HG02840 (cell line): ENCODE measurements around the gene SMIM35.
"Not testable (repeated sequence)": the region's sequence is repeated elsewhere in the genome, so short reads cannot be mapped to it uniquely, and the experiment has no call there.

Source experiments
- ATAC-seq: cut with Tn5 transposase; IDR thresholded peaks from one replicate; pipeline ENCODE4 v1.9.1; 2021; ENCODE audit warnings: mild to moderate bottlenecking, moderate library complexity, moderate number of reproducible peaks; ENCODE audit not compliant: unreplicated experiment, low FRiP score

SMIM35 gene

DNA sequence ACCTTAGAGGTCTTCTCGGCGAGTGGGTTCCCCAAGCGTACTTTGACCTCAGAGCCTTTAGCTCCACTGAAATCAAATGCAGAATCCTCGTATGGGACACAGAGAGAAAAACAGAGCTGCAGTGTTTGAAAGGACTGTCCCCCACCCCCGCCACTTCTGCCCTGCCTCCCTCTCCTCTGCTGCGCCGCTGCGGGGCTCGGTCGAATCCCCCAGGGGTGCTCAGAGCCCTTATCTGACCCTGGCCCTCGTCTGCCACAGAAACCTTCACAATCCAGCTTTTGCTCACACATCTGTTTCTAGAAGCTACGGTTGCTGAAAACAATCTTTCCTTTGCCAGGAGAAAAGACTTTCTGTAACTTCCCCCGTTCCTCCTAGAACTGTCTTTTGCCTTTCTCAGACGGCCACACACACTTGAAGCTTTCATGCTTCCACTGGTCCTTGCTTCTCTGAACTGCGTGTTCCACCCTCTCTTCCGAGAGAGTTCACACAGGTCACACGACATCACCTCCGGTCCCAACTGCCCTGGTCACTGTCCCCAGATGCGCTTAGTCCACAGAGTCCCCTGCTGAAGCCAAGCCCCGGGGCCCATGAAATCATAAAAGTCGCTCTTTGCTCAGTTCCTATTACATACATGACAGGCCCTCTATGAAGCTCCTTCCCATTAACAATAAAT is 3.7 kb downstream of the SMIM35 start:
- no peak for ATAC-seq

DNA sequence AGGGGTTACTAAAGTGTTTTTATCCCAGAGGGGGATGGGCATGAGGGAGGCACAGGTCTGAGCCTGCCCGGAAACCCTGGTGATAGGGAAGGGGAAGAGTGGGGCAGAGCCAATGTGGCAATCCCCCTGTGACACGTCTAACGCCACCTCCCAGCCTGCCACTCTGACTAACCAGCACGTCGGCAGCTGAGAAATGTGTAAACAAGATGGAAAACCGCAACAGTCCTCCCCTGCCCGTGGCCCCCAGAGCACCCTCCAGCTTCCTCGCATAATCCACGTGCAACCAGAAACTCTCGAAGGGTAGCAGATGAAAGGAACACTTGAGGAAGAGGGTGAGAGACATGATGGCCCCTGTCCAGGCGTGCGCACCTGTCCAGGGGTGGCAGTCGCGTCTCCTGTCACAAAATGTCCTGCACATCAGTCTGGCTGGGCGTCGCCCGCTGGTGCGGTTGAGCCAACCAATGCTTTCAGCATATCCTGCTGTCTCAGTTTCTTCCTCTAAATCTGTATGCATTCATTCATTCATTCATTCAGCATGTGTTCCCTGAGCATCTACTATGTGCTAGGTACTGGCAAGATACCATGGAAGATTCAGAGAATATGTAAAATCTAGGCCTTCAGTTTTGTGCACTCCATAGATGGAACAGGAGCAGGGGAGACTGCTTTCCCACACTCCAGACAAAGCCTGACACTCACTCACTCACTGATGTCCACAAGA is 5.4 kb downstream of the SMIM35 start:
- no peak for ATAC-seq

DNA sequence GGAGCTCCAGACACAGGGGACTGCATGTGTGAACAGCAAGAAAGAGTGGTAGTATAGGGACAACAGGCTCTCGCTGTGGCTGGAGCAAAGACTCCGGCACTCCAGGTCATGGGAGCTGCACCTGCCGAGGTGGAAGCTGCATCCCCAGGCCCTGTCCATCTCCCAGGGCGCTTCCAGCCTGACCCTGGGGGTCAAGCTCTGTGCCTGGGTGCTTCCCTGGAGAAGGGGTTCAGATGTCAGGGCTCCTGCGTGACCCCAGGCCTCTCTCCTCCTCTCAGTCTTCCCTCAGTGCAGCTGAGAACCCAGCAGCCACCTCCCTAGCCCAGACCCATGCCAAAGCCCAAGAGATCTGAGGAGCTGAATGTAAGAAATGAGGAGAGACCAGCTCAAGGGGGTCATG is 6.5 kb downstream of the SMIM35 start:
- ATAC-seq, result no peak

DNA sequence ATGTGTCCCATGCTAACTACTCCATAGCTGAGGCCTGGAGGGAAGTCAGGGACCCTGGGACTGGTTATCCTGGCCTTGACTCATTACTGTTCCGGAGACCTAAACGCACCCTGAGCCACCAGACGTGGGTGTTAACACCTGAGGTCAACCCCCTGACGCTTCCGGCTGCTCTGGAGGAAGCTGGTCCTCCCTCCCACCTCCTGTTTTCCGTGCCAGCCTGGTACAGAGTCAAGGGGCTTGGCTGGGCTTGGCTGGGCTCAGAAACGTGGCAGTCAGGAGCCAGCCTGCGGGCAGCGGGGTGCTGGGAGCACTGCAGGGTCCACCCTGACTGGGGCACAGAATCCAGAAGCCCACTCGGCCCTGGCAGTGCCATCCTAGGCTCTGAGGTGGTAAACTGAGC is 7.3 kb downstream of the SMIM35 start:
- ATAC-seq, result no peak

DNA sequence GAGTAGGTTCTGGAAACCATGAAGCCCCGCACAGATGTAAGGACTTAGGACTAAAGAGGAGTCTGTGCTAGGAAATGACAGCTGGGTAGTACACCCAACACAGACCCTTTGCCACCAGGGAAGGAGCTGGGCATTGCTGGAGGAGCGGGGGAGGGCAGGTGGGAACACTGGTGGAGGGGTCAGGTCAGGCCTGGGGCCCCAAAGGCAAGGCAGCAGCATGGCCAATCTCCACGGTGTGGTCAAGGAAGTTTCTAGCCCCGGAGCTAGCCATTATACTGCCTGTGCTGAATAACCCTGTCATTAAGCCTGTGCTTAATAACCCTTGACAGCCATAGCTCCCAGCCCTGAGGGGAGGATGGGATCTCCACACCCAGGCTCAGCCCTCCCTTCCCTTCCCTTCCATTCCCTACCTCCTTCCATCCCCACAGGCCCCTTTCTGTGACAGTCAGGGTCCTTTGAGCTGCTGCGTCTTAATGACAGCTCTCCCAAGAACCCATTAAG is 7.8 kb downstream of the SMIM35 start:
- no peak for ATAC-seq

DNA sequence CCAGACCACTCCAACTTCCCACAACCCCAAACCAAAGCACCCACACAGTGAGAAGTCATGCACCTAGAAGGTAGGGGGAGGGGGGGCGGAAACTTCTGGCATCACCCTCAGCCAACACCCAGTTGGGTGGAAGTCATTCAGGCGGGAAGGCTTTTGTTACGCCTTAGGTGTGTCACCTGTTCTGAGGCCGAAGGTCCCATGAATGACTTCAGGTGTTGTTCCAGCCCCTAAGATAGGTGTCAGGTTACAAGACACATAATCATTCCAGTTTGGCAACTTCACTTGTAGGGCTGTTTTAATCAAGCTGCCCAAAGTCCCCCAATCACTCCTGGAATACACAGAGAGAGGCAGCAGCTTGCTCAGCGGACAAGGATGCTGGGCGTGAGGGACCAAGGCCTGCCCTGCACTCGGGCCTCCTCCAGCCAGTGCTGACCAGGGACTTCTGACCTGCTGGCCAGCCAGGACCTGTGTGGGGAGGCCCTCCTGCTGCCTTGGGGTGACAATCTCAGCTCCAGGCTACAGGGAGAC is 9.9 kb downstream of the SMIM35 start, which contains the start of gene TMPRSS4:
Gene TMPRSS4 (plus strand): TSS at position 325 of the 528 bp plus-strand sequence. CDS start 225 bp downstream, outside the sequence.
- no peak for ATAC-seq

DNA sequence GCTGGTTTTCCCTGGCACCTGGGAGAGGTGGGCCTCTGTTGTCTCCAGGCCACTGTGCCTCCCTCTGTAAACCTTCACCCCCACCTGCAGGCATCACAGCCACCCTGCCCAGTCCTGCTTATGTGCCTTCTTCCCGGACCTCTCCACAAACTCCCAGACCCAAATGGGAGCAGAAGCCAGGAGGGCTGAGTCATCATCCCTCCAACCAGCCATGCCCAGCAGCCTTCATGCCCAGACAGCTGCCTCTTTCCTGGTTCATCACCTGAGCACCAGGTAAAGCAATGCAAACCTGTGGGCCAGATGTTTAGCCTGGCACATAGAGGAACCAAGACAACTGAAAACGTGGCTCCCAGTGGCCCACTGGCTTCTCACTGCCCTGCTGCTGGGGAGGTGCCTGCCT is 12.0 kb downstream of the SMIM35 start:
- no peak for ATAC-seq

DNA sequence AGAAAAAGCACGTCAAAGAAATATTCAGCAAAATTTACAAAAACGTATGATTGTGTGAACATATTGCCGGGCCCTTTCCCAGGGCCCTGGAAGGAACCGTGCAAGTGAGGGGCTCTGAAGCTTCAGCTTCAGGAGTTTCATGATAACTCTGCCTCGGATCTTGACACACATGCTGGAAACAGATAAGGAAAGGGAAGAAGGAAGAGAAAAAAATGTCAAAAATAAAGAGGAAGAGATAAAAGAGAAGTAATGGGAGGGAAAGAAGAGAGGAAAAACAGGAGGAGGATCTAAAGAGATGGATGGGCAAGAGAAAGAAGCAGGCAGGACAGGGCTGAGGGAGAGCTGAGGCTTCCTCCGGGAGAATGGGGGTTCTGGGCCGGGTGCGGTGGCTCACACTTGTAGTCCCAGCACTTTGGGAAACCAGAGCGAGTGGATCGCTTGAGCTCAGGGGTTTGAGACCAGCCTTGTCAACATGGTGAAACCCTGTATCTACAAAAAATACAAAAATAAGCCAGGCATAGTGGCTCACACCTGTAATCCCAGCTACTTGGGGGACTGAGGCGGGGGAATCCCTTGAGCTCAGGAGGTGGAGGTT is 12.6 kb downstream of the SMIM35 start:
- ATAC-seq, result no peak

DNA sequence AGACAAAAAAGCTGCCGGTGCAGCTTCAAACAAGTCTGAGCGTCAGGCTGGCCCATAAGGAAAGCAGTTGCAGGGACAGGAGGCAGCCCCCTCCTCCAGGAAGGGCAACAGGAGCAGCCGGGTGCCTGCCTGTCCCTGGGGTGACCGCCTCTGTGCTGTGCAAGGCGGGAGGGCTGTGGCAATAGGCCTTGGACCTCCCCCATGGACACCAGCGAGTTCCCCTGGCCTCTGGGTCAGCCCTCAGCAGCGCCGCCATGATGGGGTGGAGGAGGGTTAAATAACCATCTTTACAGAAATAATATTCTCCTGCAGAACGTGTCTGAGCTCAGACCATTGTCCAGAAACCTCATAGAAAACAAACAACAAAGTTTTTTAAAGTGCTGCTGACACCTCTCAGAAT is 13.2 kb downstream of the SMIM35 start:
- no peak for ATAC-seq

DNA sequence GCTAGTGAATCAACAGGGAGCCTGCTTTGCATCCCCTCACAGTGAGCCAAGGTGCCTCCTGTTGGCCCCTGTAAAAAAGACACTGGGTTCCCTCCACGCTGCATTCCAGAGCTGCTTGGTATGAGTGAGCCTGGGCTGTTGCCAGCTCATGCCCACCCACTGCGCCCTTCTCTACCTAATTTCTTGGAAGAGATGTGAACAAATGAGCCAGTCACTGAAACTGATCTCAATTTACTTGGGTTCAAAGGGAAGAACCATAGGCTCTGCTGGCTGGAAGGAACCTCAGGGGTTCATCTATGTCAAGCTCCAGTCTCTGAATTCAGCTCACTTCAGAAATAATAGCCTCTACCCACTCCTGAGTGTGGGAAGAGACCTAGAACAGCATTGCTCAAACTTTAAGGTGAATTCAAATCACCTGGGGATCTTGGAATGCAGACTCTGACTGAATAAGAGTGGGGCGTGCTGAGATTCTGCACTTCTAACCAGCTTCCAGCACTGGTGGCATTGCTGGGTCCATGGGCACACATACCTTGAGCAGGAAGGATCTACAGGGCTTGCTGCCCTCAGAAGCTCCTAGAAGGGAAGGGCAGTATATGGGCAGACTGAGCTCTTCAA is 15.2 kb downstream of the SMIM35 start:
- no peak for ATAC-seq

DNA sequence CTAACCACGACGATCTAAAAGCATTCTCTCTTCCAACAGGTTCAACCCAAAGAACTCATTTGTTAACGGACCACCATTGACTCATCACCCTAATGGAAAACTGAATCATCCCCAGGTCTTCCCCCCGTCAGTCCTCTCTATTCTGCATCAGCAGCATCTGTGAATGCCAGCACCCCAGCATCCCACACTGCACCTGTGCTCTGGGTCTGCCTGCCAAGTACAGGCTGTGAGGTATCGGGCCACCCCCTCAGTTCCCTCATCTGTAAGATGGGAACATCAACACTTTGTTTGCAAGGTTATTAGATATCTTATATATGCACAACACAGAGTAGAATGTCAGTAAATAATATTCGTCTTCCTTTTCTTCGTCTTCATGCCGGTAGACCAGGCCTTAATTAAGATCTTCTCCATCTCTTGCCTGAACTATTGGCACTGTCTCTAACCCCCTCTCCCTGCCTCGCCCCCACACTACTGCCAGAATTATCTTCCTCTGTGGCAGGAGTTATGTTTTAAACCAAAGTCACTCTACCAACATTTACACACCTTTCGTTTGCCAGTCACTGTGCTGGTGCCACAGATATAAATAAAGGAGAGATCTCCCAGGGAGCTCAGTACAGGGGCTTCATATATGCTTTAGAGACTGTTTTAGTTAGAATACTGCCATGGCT is 17.7 kb downstream of the SMIM35 start:
- no peak for ATAC-seq

DNA sequence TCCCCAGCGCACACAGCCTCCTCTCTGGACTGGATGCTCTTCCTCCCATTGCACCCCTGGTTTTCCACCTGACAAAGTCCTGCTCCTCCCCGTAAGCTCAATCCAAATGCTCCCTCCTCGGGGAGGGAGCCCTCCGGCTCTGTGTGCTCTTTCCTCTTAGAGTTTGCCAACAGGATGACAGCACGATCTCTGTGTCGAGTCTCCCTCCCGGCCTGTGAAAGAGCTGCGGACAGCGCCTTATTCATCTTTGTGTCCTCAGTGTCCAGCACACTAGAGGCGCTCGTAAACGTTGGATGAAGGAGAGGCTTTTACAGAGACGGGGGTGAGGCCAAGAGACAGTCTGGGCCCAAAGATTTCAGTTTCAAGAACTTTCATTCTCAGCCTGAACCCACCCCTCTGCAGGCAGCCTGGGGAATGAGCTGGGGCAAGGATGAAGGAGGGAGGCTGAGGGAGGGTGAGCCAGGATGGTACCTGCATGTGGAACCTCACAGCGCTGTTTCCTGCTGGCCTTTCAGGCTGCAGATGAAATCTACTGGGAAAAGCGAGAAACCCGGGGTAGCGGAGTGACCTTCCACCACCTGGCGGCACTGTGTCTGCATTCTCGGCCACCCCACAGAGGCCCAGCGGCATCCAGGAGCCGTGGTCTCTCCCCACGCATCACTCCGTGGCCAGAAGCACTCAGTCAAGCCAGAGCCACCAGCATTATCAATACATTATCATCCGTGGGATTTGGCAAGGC is 18.4 kb downstream of the SMIM35 start:
- ATAC-seq, result no peak

DNA sequence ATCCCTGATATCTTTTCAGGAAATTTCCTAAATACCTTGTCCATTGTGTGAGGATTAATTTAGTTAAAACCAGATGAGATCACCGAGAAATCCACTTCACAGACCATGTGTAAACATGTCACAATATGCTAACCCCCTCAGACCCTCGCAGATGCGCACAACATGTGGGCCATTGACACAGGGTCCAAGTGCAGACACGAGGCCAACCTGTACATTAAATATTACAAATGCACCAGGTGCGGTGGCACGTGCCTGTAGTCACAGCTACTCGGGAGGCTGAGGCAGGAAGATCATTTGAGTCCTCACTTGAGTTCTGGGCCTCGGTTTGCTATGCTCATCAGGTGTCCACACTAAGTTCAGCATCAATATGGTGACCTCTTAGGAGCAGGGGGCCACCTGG is 19.8 kb downstream of the SMIM35 start:
- no peak for ATAC-seq

DNA sequence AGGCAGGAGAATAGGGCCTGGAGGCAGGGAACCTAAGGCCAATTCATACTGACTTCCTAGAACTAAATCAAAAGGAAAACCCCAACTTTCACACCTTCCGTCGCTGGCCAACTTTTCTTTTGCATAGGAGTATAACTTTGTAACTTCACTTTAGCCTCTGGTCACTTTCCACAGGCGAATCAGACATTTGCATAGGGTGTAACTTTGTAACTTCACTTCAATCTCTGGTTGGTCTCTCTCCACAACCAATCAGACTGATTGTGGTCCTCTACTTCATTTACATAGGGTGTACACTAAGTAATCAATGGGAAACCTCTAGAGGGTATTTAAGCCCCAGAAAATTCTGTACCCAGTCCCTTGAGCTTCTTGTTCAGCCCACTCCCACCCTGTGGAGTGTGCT is 21.4 kb downstream of the SMIM35 start:
- ATAC-seq, result no peak

DNA sequence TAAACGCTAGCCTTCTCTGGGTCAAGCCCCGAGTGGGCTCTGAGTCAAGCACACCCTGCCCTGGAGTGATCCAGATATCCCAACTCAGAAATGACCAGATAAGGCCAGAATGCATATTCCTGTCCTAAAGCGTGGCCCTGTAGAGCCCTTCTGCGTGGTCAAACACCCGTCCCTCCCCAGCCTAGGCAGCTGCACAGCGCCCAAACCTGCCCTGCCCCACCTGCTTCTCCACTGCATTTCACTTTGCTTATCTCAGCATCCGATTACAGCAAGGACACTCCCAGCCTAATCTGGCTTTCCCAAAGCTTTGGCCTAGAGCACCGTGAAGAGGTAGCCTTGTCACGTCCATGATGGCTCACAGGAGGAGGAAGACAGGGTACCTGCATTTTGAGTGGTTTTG is 21.8 kb downstream of the SMIM35 start:
- no peak for ATAC-seq

DNA sequence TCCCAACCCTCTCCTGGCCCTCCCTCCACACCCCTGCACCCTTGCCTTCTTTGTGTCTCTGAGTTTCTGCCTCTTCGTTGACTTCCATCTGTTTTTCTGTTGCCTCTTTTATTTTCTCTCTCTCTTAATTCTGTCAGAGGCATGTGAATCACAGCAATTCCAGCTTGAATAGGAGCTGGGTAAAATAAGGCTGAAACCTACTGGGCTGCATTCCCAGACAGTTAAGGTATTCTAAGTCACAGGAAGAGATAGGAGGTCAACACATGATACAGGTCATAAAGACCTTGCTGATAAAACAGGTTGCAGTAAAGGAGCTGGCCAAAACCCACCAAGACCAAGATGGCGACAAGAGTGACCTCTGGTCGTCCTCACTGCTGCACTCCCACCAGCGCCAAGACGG is 24.1 kb downstream of the SMIM35 start:
- ATAC-seq, result not testable (repeated sequence)

DNA sequence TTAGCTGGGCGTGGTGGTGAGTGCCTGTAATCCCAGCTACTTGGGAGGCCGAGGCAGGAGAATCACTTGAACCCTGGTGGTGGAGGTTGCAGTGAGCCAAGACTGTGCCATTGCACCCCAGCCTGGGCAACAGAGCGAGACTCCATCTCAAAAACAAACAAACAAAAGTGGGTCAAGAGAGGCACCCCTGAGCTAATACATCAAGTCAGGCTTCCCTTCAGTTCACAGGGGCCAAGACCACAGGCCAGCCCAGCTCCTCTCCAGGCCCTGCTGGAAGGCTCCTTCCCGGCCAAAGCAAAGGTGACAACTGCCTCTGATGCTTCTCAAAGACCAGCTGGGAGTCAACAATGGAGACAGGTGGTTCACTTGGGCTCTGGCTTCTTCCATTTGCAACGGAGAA is 24.6 kb downstream of the SMIM35 start:
- not testable (repeated sequence) for ATAC-seq

DNA sequence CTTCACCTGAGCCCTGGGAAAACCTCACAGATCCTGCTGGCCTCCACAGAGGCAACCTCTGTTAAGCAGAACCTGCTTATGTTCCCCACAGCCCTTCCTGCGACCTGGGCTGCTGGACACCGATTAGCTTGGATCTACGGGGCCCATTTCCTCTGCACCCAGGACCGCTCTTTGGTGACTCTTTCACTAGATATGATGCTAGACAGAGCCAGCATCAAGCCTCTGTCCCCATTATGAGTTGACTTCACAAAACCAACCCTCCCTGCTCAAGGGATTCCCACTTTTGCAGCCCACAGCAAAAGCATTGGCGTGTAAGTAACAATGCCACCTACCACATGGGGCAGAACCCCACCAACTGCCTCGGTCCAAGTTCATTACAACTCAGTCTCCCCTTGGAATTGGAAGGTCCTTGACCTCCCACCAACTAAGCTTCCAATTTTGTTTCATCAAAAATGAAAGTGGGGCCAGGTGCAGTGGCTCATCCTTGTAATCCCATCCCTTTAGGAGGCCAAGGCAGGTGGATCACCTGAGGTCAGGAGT is 25.1 kb downstream of the SMIM35 start:
- ATAC-seq, result no peak

DNA sequence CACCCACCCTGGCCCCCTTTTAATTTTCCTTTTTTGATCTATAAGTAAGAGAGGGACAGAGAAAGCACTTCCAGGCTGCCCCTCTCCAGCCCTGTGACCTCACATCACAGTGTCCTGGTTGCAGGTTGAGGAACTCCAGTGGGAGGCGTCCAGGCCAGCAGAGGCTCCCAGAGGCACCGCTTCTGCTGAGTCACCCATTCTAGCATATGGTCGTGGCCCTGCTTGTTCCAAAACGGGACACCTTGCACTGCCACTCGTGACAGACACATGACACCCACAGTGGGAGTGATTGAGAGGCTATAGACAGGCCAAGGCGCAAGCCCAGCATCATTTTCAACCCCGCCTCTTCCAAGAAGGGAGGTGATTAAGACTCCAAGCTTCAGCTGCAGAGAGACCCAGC is 25.9 kb downstream of the SMIM35 start:
- ATAC-seq, result no peak
